Ammon's horn (tissue), 1 donor: Measurements from ENCODE around the gene CACNA2D3.
"Not testable (repeated sequence)": the region's sequence is repeated elsewhere in the genome, so short reads cannot be mapped to it uniquely, and the experiment has no call there.

Experiments
- DNase-seq: peaks from one replicate; pipeline ENCODE4 v3.0.0-alpha.2; 2016; ENCODE audit warnings: low spot score

The CACNA2D3 gene

DNA sequence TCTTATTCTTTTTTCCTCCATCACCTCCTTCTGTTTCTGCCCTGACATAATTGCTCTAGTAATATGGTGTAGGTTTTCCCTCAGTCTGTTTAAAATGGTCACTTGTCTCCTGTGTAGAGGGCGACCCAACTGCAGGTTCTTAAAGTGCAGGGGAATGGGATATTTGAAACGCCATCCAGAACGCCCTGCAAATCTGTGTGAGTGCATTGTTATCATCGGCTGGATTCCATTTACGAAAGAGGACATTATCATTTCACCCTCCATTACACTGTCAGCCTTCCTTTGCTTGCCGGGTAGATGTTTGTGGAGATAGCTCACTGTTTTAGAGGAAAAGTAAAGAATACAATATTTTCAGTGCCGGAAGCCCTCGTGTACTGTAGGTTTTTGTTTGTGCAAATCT, 451.5 kb downstream of the CACNA2D3 start:
- DNase-seq, result no peak

DNA sequence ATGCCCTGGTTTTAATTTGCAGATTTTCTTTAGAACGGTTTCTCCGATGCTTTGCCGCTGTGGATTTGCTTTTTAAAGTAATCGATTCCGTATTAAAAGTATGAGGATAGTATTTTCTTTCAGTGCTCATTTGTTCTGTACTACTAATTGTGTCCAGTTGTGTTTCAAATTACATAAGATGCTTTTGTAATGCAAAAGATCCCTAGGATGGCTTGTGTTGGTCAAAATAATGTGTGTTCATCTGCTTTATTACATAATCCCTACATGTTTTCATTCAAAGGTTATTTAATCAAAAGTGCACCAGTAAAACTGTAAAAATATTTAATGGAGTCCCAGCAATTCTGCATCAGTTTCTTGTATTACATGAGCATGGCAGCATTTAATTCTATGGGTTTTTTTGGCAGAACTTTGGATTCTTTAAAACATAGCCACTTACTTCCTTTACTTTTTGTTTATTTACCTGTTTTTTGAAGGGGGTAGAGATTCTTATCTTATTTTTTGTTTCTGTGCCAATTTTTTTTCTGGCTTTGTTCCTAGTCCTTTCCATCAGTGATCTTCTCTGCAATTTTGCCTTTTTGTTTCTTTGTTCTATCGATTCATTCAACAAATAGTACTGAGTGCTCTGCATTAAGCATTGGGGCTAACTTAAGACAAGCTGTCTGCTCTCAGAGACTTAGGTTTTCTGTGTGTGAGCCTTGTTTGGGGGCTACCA, 452.7 kb downstream of the CACNA2D3 start:
- no peak for DNase-seq

DNA sequence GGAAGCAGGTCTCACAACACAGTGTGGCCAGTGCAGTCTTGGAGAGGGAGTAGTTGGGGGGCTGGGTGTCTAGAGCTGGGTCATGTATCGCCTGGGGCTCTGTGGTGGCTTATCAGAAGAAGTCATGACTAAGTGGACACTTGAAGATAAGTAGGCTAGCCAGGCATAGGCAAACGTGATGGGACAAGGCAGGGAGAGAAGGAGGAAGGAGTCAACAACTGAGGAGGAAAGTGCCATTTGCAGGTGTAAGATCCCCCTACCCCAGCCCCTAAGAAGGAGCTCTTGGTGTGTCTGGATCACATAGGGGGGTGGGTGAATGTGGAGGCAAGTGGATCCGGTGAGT, 453.2 kb downstream of the CACNA2D3 start:
- DNase-seq, result no peak

DNA sequence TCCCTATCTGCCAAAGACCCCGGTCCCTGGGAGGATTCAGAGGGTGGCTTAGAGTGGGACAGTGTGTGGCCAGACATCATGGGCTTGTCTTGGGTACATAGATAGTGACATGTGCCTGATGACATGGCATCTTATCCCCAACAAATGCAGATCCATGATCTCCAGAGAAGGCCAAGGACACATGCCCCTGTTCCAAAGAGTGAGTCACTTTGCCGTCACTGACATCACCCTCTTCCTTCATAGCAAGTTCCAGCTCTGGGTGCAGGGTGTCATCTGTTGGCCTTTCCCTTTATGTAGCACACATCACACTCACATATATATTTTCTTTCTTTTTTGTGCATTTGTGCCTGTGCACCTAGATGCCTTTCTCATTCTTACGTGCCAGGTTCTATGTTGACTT, 455.0 kb downstream of the CACNA2D3 start:
- DNase-seq, result no peak

DNA sequence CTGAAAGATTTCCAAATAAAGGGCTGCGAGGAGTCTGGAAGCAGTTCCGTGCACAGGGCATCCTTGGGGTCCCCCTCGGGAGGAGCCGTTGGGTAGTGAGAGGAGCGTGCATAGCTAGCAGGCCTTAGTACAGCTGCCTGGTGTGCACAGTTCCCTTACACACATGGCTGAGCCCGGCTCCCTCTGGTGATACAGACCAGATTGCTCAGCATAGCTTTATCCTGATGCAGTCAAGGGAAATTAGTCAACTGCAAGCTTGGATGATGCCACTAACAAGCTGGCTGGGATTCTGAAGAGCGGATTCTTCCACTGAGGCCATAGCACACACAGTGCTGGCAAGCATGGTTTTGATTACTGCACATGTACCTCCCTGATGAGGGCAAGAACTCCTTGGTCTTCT, 456.1 kb downstream of the CACNA2D3 start:
- peak; percentile 72 for DNase-seq

DNA sequence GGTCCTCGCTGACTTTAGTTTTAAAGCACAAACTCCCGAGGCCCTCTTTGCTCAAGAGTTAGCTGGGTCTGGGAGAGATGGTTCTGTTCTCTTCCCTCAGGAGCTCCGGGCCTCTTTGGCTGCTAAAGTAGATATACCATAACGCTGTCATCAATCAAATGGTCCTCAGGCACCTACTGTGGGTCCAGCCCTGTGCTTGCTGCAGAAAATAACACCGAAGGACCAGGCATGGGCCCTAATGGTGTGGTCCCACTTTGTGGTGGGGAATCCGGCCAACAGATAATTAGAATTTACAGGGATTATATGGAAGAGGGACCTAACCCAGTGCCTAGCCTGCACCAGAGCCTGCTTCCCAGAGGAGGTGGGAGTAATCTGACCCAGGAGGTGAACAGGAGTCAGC, 458.1 kb downstream of the CACNA2D3 start:
- DNase-seq, result no peak

DNA sequence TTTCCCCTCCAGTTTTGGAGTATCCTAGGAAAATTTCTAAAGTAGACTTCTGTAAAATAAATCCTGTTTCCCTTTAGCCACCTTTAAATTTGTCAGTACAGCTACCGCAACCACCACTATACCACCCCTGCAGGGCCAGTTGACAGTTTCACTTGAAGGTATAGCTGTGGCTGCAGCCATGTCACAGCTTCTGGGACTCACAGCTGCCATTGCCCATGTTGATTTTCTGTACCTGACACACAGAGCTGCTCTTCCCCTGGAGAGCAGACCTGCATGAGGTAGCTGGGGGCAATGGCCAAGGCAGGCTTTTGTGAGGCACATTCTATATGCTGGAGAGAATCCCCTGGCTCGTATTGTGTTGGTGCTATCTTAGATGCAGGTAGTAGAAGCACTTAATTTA, 460.1 kb downstream of the CACNA2D3 start:
- no peak for DNase-seq

DNA sequence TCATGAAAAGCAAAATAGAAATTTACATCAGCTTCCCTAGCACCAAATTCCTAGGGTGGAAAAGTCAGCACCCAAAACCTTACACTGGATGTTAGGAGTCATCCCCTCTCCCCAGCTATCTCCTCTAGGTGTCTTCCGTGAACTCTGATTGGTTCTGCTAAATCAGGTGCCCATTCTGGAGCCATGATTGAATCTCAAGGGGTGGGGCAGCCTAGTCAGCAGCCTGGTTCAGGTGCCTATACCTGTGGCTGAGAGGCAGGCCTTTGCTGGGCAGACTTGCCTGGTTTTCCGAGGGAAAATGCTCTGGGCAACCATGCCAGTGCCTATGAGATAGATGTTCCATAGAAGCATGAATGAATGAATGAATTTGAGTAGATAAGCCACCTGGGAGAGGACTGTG, 468.8 kb downstream of the CACNA2D3 start:
- DNase-seq, result no peak

DNA sequence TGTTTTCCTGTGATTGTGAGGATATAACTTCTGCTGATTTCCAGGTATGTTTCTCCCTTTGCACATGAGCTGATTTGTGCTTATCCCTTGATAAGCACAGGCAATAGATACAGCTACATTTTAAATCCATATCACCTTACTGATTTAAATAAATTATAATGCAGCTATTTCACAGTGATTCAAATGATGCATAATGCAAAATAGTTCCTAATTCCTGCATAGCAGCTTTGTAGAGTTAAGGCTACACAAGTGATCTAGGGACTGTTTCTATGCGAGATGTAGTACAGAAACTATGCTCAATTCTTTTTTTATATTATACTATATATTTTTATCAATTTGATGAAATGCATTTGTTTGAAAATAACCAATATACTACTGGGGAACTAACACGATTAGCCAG, 471.3 kb downstream of the CACNA2D3 start:
- no peak for DNase-seq

DNA sequence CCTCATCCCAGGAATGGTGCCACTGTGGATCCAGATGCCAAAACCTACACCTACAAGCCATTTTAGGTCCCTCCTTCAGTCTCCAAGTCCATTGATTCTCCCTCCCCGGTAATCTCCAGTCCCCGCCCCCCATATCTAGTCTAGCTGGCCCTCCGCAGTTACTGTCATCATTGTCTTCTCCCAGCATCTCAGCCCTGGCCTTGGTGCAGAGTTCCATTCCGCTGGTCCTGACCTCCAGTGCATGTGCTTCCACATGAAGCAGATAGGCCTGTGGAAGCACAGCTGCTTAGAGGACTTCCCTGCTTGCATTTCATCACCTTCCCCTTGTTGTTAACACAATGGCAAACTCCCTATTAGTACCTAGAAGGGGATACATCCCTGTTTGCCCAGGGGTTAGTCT, 473.7 kb downstream of the CACNA2D3 start:
- DNase-seq, result no peak

DNA sequence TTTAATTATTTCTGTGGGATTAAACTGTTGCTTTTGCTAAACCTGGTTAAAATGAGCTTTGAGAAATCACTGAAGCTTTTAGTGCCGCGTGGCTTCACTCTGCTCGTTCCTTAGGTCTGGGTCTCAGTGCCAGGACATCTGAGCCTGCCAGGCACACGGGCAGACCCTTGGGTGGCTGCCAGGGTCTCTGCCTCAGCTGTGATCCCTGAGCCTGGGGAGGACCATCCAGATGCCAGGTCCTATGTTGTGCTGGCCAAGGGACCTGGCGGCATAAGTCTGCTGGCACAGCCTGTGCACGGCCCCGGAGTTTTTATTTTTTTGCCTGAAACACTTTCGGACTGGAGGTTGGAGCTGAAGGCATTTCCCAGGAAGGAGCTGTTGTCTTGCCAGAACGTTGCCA, 477.4 kb downstream of the CACNA2D3 start:
- DNase-seq, result peak; percentile 81

DNA sequence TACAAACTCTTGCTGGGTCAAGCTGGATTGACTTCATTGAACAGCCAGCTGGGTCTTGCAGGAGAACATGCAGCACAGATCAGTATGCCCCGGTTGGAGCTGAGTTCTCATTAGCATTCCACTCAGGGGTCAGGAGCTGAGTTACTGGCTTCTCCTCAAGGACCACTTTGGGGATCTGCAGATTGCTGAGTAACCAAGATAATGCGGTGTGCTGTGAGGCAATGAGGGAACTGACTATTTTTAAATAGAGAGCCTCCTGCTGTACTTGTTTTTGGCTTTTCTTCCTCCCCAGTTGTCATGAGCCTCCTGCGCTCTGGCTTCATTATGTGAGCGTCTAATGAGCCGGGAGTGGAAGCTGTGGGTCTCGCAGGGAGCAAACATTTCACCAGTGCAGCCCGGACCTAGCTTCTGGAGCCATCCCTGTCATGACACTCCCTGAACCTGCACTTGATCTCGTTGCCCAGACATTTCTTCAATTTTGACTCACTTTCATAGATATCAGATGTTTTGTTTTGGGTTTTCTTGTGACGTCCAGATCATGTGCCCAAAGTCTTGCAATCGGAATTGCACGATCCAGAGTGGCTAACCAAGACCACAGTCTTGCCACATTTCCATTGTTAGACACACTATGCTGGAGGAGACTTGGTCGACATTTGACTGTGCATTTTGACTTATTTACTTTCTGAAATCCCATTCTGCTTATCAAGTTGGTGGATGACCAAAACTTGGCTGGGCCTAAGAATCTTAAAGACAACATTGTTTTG, 478.3 kb downstream of the CACNA2D3 start:
- DNase-seq, result peak; percentile 73

DNA sequence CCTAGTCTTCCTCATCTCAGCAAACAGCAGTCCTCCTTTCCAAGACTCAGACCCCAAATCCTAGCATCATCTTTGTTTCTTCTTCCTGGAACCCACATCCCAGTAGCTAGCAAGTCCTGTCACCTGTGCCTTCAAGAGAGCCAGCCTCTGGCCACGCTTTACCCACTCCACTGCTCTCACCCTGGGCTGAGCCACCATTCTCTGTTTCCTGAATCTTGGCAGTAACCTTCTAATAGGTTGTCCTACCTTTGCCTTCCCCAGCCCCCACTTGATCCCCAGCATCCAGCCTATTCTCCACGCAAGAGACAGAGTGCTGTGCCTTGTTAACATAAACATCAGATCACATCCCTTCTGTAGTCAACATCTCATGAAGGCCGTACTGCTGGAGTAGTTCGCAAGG, 482.1 kb downstream of the CACNA2D3 start:
- DNase-seq, result no peak

DNA sequence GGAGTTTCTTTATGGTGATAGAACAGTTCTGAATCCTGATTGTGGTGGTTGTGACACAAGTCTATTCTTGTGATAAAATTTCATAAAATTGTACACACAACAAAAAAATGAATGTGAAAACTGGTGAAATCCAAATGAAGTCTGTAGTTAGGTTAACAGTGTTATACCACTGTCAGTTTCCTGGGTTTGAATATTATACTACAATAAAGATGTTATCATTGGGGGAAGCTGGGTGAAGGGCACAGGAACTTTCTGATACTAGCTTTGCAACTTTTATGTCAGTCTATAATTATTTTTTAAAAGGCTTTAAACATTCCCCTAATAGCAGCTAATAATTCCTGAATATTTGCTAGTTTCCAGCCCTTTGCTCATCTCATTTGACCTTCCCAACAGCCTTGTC, 485.7 kb downstream of the CACNA2D3 start:
- DNase-seq, result no peak

DNA sequence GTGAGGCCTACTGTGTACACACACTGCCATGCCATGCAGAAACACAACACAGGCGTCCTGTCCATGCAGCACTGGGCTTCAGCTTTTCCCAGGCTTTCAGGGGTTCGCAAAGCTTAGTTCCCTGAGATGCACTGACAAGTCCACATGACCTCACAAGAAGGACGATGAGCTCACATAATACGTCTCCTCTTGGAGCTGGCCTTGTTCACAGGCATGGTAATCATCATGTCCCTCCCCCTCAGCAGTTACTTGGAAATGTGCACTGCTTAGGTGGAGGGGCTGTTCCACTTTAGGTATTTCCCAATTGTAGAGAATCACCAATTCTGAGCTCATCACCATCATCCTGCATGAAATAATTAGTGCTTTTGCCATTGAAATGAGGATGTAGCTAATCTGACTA, 496.7 kb downstream of the CACNA2D3 start:
- DNase-seq, result no peak

DNA sequence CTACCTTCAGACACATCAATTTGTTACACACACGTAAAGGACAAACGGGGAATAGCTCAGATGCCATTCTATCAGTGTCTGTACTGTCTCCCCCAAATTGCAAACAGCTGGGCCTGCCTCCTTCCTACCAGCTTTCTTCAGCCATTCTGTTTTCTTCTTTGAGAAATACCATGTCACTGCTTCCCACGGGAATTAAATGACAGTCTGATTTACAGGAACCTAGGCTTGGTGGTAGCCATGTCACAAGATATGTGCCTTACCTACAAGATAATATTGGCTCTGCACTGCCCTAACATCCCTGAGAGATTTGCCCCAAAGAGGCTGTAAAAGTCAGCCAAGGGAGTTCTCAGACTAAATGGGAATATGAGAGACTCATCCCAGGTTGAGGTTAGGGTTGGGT, 497.2 kb downstream of the CACNA2D3 start:
- DNase-seq, result no peak

DNA sequence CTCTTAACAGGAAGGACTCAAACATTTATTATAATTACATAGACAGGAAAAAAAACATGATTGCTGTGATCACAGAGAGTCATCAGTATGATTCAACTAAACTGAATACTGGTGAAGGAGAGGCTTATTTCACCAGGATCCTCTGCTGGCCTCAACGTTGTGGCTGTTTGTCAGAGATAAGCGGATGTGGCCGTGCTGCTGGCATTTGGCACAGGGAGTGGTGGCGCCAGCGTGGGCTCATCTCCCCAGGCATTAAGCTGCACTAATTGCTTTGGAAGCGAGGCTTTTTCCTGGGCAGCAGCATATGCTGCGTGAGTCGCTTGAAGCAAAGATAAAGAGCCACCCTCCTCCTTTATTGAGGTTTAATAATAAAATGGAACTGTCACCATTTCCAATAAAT, 498.8 kb downstream of the CACNA2D3 start:
- DNase-seq, result peak; percentile 9

DNA sequence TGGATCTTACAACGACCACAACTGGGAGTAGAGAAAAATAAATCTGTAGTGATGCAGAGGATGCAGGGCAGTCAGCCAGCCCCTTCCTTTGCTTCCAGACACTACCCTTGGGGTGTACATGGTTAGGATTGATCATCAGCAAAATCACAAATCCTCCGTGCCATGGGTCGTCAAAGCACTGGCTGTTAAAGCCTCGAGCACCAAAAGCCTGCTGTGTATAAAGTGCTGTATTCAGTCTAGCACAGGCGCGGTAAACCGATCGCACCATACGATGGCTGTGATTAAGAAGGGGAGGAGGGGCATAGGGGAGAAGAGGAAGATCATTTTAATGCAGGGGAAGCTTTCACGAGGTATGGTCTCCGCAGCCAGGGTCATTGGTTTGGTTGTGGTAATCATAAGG, 500.3 kb downstream of the CACNA2D3 start:
- no peak for DNase-seq

DNA sequence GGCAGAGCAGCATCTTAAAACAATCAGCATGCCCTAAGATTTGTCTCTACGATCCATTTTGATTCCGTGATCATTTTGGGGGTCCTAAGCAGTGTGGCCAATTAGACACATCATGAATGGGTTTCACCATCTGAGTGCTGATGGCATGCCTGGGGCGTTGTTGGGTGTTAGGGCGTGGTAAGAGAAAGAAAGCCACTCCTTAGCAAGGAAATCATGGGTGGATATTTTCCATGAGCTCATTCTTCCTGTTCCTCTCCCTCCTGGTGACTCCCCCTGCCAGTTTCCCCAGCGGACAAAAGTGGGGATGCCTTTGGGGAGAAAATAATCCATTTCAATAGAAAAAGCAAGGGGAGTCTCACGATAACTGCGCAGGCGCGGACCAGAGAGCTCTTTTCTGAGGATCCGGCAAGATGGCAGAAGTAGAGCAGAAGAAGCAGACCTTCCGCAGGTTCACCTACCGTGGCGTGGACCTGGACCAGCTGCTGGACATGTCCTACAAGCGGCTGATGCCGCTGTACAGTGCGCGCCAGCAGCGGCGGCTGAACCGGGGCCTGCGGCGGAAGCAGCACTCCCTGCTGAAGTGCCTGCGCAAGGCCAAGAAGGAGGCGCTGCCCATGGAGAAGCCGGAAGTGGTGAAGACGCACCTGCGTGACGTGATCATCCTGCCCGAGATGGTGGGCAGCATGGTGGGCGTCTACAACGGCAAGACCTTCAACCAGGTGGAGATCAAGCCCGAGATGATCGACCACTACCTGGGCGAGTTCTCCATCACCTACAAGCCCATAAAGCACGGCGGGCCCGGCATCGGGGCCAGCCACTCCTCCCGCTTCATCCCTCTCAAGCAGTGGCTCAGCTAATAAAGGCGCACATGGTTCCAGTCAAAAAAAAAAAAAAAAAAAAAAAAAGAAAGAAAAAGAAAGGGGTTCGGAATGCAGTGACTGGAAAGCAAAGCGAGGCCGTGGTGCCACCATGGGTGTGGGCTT, 503.7 kb downstream of the CACNA2D3 start:
- no peak for DNase-seq

DNA sequence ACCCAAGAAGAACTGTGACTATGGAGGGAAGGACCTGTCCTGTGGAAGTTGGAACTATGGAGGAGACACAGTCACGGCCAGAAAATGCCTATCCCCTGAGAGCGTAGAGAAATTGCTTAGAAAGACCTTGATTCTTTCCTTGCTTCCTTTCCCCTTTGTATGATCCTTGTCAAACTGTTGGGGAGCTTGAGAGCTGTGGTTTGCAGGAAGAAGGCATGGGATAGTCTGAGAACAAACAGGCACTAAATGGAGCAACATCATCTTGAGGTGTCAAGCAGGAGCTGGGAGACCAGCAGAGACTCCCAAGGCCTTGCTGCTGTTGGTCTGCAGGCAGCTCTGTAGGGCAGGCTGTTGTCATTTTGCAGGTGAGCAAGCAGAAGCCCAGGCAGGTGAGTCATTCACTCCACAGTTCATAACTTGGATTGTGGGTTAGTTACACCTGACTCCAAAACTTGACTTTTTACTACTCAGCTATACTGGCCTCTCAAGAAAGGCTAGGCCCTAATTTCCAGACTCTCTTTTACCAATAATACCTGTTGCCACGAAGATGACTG, 506.6 kb downstream of the CACNA2D3 start:
- DNase-seq, result no peak

DNA sequence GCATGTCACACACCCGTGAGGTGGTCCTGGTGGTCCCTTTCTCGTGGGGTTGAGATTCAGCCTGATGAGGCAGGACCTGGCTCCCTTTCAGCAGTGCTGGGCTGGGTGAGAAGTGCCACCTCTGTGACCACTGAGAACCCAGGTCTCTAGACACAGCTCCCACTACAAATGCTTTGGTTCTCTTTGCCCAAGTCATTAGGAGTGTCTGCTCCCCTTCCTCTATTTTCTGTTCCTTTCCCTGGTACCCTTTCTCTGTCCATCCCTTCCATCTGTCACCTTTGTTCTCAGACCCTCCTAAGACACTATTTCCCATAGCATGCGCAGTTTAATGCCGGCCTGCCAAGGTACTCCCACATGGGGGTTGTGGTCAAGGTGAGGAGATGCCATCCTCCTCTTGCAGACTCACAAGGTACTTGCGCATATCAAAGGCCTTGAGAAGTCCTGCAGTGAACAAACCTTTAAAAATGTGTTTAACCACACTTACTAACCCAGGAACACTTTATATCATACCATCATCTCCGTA, 507.8 kb downstream of the CACNA2D3 start:
- no peak for DNase-seq

DNA sequence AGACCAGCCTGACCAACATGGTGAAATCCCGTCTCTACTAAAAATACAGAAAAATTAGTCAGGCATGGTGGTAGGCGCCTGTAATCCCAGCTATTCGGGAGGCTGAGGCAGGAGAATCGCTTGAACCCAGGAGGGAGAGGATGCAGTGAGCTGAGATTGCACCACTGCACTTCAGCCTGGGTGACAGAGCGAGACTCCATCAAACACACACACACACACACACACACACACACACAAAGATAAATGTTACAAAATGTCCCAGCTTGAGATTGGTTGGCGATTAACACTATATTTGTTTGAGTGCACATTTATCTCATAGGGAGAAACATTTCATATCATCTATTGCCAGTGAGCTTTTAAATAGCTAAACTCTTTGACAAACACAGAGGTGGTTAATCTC, 508.6 kb downstream of the CACNA2D3 start:
- DNase-seq, result not testable (repeated sequence)
